ENCODE measurements around the gene TBXA2R. TPM values are rescaled to one million over a fixed set of nuclear protein-coding genes. Genes with fewer than 3 reads are reported as not detected.

TBXA2R gene
- total and polyA plus RNA-seq, 2 donors (not counting 3 experiments of a cell fraction or from before 2014, with no cell fraction given), result 2.4 to 2.9 TPM

GRCh38 chr19:3591876-3592613 lies 14.6 kb downstream of the TBXA2R start:
- Histone ChIP-seq H2AFZ (ENCODE audit: low read depth, low read length) (no peak overlapping the region), H3K9ac (replicated peaks; ENCODE audit: extremely low read depth, insufficient read depth, low read length) (no peak overlapping the region), H3K36me3 (ENCODE audit: control insufficient read depth in 2 of 2, extremely low read depth in 1 of 2, insufficient read depth in 2 of 2, low read length in 2 of 2) (no peaks in the 10 kb centered on the region), H3K27ac (ENCODE audit: insufficient read depth, low read depth, low read length) (no peak overlapping the region), H3K27me3 (ENCODE audit: control insufficient read depth in 2 of 2, insufficient read depth in 2 of 2, low read length in 2 of 2) (peaks cover 0 to 2% of the 10 kb centered on the region in 2 experiments), H3K9me3 (replicated peaks; ENCODE audit: control insufficient read depth, insufficient read depth, low read length) (no peaks in the 10 kb centered on the region), H3K4me3 (replicated peaks in 1 of 3; ENCODE audit: insufficient read depth in 1 of 3, low read depth in 1 of 3, low read length in 3 of 3) (no peak overlapping the region), H3K9me1 (replicated peaks; ENCODE audit: control insufficient read depth, extremely low read depth, insufficient read depth, low read length) (no peaks in the 10 kb centered on the region), H3K4me1 (ENCODE audit: control insufficient read depth, extremely low read depth, insufficient read depth, low read length) (no peaks in the 10 kb centered on the region), H4K20me1 (replicated peaks; ENCODE audit: control insufficient read depth, extremely low read depth, insufficient read depth, low read length) (no peaks in the 10 kb centered on the region), H3K4me2 (ENCODE audit: insufficient read depth, low read length) (no peak overlapping the region), H3K79me2 (ENCODE audit: control insufficient read depth, insufficient read depth, low read length) (no peaks in the 10 kb centered on the region)
- intact Hi-C loops (cut with micrococcal nuclease), result no loop called here
- ChIA-PET POLR2A (no interaction called here), CTCF (interaction anchor here (0.9 to 2.2 kb wide), 11 partner anchors 8 to 316 kb away, joined by 3 to 10 read pairs (median 4); no protein-coding TSS in a partner anchor)
- TF ChIP-seq POLR2A (IDR thresholded peaks at IDR 0.05; ENCODE audit: low read depth, low read length), result no peak
- no peak for TF ChIP-seq MYC (IDR thresholded peaks at IDR 0.05; ENCODE audit: low read depth, low read length)
- no peak for TF ChIP-seq GATA2 (IDR thresholded peaks at IDR 0.05; ENCODE audit: insufficient read depth, insufficient read length, low read depth, low read length)
- FAIRE-seq (no peak), DNase-seq (ENCODE audit: low read depth, low spot score) (no peak)
- dilution Hi-C loops (cut with MboI; ENCODE audit: extremely low pct_ligation_motif_present, low sequenced_read_pairs), result no loop called here
- BruUV-seq (replicated peaks), result no TSS peak

- no peak overlapping the region for H3K27ac ChIP-seq (ENCODE audit: insufficient read depth, low read depth, low read length)
- H3K9ac ChIP-seq (replicated peaks; ENCODE audit: extremely low read depth, insufficient read depth, low read length), result no peak overlapping the region
- ChIA-PET POLR2A (no interaction called here), CTCF (interaction anchor here (1.0 to 2.2 kb wide), 10 partner anchors 9 to 315 kb away, joined by 3 to 10 read pairs (median 4); no protein-coding TSS in a partner anchor)
- intact Hi-C loops (cut with micrococcal nuclease), result no loop called here
- no peaks in the 10 kb centered on the region for H3K9me3 ChIP-seq (replicated peaks; ENCODE audit: control insufficient read depth, insufficient read depth, low read length)
- H2AFZ ChIP-seq (ENCODE audit: low read depth, low read length), result no peak overlapping the region
- H3K9me1 ChIP-seq (replicated peaks; ENCODE audit: control insufficient read depth, extremely low read depth, insufficient read depth, low read length), result no peaks in the 10 kb centered on the region
- H3K4me1 ChIP-seq (ENCODE audit: control insufficient read depth, extremely low read depth, insufficient read depth, low read length), result no peaks in the 10 kb centered on the region
- FAIRE-seq (no peak), DNase-seq (ENCODE audit: low read depth, low spot score) (no peak)
- no peak overlapping the region for H3K4me3 ChIP-seq (replicated peaks in 1 of 3; ENCODE audit: insufficient read depth in 1 of 3, low read depth in 1 of 3, low read length in 3 of 3)
- no peaks in the 10 kb centered on the region for H4K20me1 ChIP-seq (replicated peaks; ENCODE audit: control insufficient read depth, extremely low read depth, insufficient read depth, low read length)
- no peak overlapping the region for H3K4me2 ChIP-seq (ENCODE audit: insufficient read depth, low read length)
- peaks cover 0 to 2% of the 10 kb centered on the region in 2 experiments for H3K27me3 ChIP-seq (ENCODE audit: control insufficient read depth in 2 of 2, insufficient read depth in 2 of 2, low read length in 2 of 2)
- TF ChIP-seq CTCF (IDR thresholded peaks at IDR 0.05; ENCODE audit: extremely low read depth in 1 of 2, insufficient read depth in 1 of 2, low read depth in 1 of 2, low read length in 2 of 2), result no peak
- TF ChIP-seq POLR2AphosphoS5 (IDR thresholded peaks at IDR 0.05; ENCODE audit: insufficient read depth, low read depth, low read length), result no peak
- no peak for TF ChIP-seq GATA2 (IDR thresholded peaks at IDR 0.05; ENCODE audit: insufficient read depth, insufficient read length, low read depth, low read length)
- no peak for TF ChIP-seq FOS (IDR thresholded peaks at IDR 0.05; ENCODE audit: borderline replicate concordance, insufficient read depth, low read length)
- no peak for TF ChIP-seq POLR2A (IDR thresholded peaks at IDR 0.05; ENCODE audit: low read depth, low read length)
- no peaks in the 10 kb centered on the region for H3K36me3 ChIP-seq (ENCODE audit: control insufficient read depth in 2 of 2, extremely low read depth in 1 of 2, insufficient read depth in 2 of 2, low read length in 2 of 2)
- TSS peak; percentile 24 for BruUV-seq (replicated peaks)
- H3K79me2 ChIP-seq (ENCODE audit: control insufficient read depth, insufficient read depth, low read length), result no peaks in the 10 kb centered on the region
- dilution Hi-C loops (cut with MboI; ENCODE audit: extremely low pct_ligation_motif_present, low sequenced_read_pairs), result no loop called here
Measured at GRCh38 chr19:3590991-3591659, 15.6 kb downstream of the TBXA2R start.

Measured in endothelial cell of umbilical vein (primary cell).